Measurements from ENCODE around the gene FNDC3B. TPM values are rescaled to one million over a fixed set of nuclear protein-coding genes. Genes with fewer than 3 reads are reported as not detected.

Gene FNDC3B
- total RNA-seq, 1 donor from 2014 or later, result 153 TPM

- Histone ChIP-seq H3K27me3 (ENCODE audit: low read depth) (no peaks in the 10 kb centered on the region), H3K4me3 (no peak overlapping the region), H3K27ac (no peak overlapping the region), H3K9me3 (no peaks in the 10 kb centered on the region), H3K36me3 (no peaks in the 10 kb centered on the region), H3K4me1 (peaks cover 38% of the 10 kb centered on the region)
- intact Hi-C loops (cut with DNase I), result no loop called here
- no peak for DNase-seq
- ATAC-seq, result no peak
- no peak for TF ChIP-seq CTCF (IDR thresholded peaks at IDR 0.05)
Measured at GRCh38 chr3:172166890-172167289, 127.5 kb downstream of the FNDC3B start.

GRCh38 chr3:172167892-172168648 is 128.7 kb downstream of the FNDC3B start:
- TF ChIP-seq CTCF (IDR thresholded peaks at IDR 0.05), result no peak
- Histone ChIP-seq H3K27ac (no peak overlapping the region), H3K36me3 (no peaks in the 10 kb centered on the region), H3K27me3 (ENCODE audit: low read depth) (no peaks in the 10 kb centered on the region), H3K4me1 (peaks cover 39% of the 10 kb centered on the region), H3K4me3 (no peak overlapping the region), H3K9me3 (no peaks in the 10 kb centered on the region)
- DNase-seq (no peak), ATAC-seq (no peak)
- intact Hi-C loops (cut with DNase I), result no loop called here

- Histone ChIP-seq H3K4me3 (no peak overlapping the region), H3K36me3 (no peaks in the 10 kb centered on the region), H3K27me3 (ENCODE audit: low read depth) (no peaks in the 10 kb centered on the region), H3K4me1 (peaks cover 53% of the 10 kb centered on the region), H3K9me3 (no peaks in the 10 kb centered on the region), H3K27ac (no peak overlapping the region)
- DNase-seq, result no peak
- ATAC-seq, result no peak
- no peak for TF ChIP-seq CTCF (IDR thresholded peaks at IDR 0.05)
- intact Hi-C loops (cut with DNase I), result no loop called here
Measured at GRCh38 chr3:172170073-172170709, 130.8 kb downstream of the FNDC3B start.

- DNase-seq, result no peak
- H3K36me3 ChIP-seq, result no peaks in the 10 kb centered on the region
- no peak overlapping the region for H3K4me3 ChIP-seq
- H3K27me3 ChIP-seq (ENCODE audit: low read depth), result no peaks in the 10 kb centered on the region
- intact Hi-C loops (cut with DNase I), result no loop called here
- no peaks in the 10 kb centered on the region for H3K9me3 ChIP-seq
- no peak overlapping the region for H3K27ac ChIP-seq
- ATAC-seq, result no peak
- no peak for TF ChIP-seq CTCF (IDR thresholded peaks at IDR 0.05)
- peaks cover 60% of the 10 kb centered on the region for H3K4me1 ChIP-seq
Measured at GRCh38 chr3:172170841-172171240, 131.5 kb downstream of the FNDC3B start.

- Histone ChIP-seq H3K4me1 (peaks cover 67% of the 10 kb centered on the region), H3K4me3 (no peak overlapping the region), H3K27me3 (ENCODE audit: low read depth) (no peaks in the 10 kb centered on the region), H3K9me3 (no peaks in the 10 kb centered on the region), H3K36me3 (no peaks in the 10 kb centered on the region), H3K27ac (no peak overlapping the region)
- intact Hi-C loops (cut with DNase I), result no loop called here
- TF ChIP-seq CTCF (IDR thresholded peaks at IDR 0.05), result no peak
- DNase-seq (no peak), ATAC-seq (no peak)
Measured at GRCh38 chr3:172171396-172172075, 132.2 kb downstream of the FNDC3B start.
